HG03103 (cell line): ENCODE data around the gene WBP1L.
"Not testable (repeated sequence)": the region's sequence is repeated elsewhere in the genome, so short reads cannot be mapped to it uniquely, and the experiment has no call there.

Experiments
- ATAC-seq: cut with Tn5 transposase; IDR thresholded peaks from one replicate; pipeline ENCODE4 v1.9.1; 2021; ENCODE audit warnings: low read depth; ENCODE audit not compliant: unreplicated experiment

Gene WBP1L

GRCh38 chr10:102802920-102803534, 59.3 kb downstream of the WBP1L start:
- no peak for ATAC-seq

- no peak for ATAC-seq
Measured at GRCh38 chr10:102804382-102805055, 60.8 kb downstream of the WBP1L start.

GRCh38 chr10:102808380-102808779, 64.6 kb downstream of the WBP1L start:
- ATAC-seq = no peak

GRCh38 chr10:102811346-102811745, 67.6 kb downstream of the WBP1L start:
- ATAC-seq = no peak

GRCh38 chr10:102812231-102812876, 68.6 kb downstream of the WBP1L start:
- ATAC-seq = no peak

GRCh38 chr10:102813017-102813541, 69.3 kb downstream of the WBP1L start:
- ATAC-seq = no peak

- no peak for ATAC-seq
Measured at GRCh38 chr10:102813734-102814452, 70.1 kb downstream of the WBP1L start.

GRCh38 chr10:102814453-102814871, 70.7 kb downstream of the WBP1L start:
- no peak for ATAC-seq

GRCh38 chr10:102814873-102815661, 71.3 kb downstream of the WBP1L start:
- ATAC-seq = no peak

GRCh38 chr10:102815790-102816549, 72.2 kb downstream of the WBP1L start:
- ATAC-seq = no peak

- ATAC-seq = no peak
Measured at GRCh38 chr10:102817175-102817574, 73.4 kb downstream of the WBP1L start.

GRCh38 chr10:102819054-102819453, 75.3 kb downstream of the WBP1L start:
- ATAC-seq = no peak

GRCh38 chr10:102820008-102820407, 76.3 kb downstream of the WBP1L start:
- not testable (repeated sequence) for ATAC-seq

- no peak for ATAC-seq
Measured at GRCh38 chr10:102822222-102822621, 78.5 kb downstream of the WBP1L start.

- no peak for ATAC-seq
Measured at GRCh38 chr10:102824664-102825063, 80.9 kb downstream of the WBP1L start.

GRCh38 chr10:102826148-102826796, 82.5 kb downstream of the WBP1L start:
- no peak for ATAC-seq

- no peak for ATAC-seq
Measured at GRCh38 chr10:102827597-102827975, 83.8 kb downstream of the WBP1L start.

- no peak for ATAC-seq
Measured at GRCh38 chr10:102831322-102832071, 87.7 kb downstream of the WBP1L start.
